Keratinocyte (primary cell): ENCODE results near the gene SOD1. TPM values are rescaled to one million over a fixed set of nuclear protein-coding genes. Genes with fewer than 3 reads are reported as not detected.

Experiments used
- DNase-seq: peaks from one replicate; pipeline ENCODE4 v3.0.0-alpha.2; 2011; ENCODE audit warnings: low read depth, missing footprints, low spot score
- FAIRE-seq: peaks from 2 replicates; lab custom pipeline; 2011; peaks lifted over from hg19 to GRCh38; lab: Jason Lieb, UNC
- H2AFZ ChIP-seq: 2 replicates; pipeline ENCODE4 v1.6.0; 2012; ENCODE audit warnings: low read length, control low read depth, inconsistent platforms; ENCODE audit not compliant: control insufficient read depth
- H3K27ac ChIP-seq: 2 replicates; pipeline ENCODE4 v1.5.1; 2011; ENCODE audit warnings: low read length; ENCODE audit not compliant: control insufficient read depth, insufficient read depth
- H3K27me3 ChIP-seq: 3 replicates; pipeline ENCODE4 v1.6.0; 2011; ENCODE audit warnings: low read length; ENCODE audit not compliant: control insufficient read depth, insufficient read depth; ENCODE audit errors: extremely low read depth
- H3K36me3 ChIP-seq, 2 experiments: 2 replicates in 1 of 2; 3 replicates in 1 of 2; pipeline ENCODE4 v1.5.1; 2011; ENCODE audit warnings: low read length in 2 of 2, mild to moderate bottlenecking in 1 of 2; ENCODE audit not compliant: control insufficient read depth in 2 of 2, insufficient read depth in 2 of 2; ENCODE audit errors: extremely low read depth in 1 of 2
- H3K4me1 ChIP-seq: 3 replicates; pipeline ENCODE4 v1.5.1; 2011; ENCODE audit warnings: low read length; ENCODE audit not compliant: control insufficient read depth, insufficient read depth; ENCODE audit errors: extremely low read depth
- H3K4me2 ChIP-seq: 3 replicates; pipeline ENCODE4 v1.6.0; 2011; ENCODE audit warnings: low read depth, low read length; ENCODE audit not compliant: control insufficient read depth, insufficient read depth; ENCODE audit errors: extremely low read depth
- H3K4me3 ChIP-seq, 3 experiments: fragments of 200-600 bp in 1 of 3; sonication (generic) in 1 of 3; 2 replicates in 2 of 3; 3 replicates in 1 of 3; pipeline ENCODE4 v1.5.1; 2011 to 2016; ENCODE audit warnings: low read length in 3 of 3, mild to moderate bottlenecking in 3 of 3, control low read depth in 2 of 3, inconsistent platforms in 1 of 3, low read depth in 1 of 3, mixed read lengths in 1 of 3, mixed run types in 1 of 3, moderate library complexity in 1 of 3; ENCODE audit not compliant: control insufficient read depth in 2 of 3, insufficient read depth in 2 of 3; ENCODE audit errors: extremely low read depth in 1 of 3
- H3K79me2 ChIP-seq: 2 replicates; pipeline ENCODE4 v1.6.0; 2012; ENCODE audit warnings: low read length; ENCODE audit not compliant: control insufficient read depth, insufficient read depth
- H3K9ac ChIP-seq: 3 replicates; pipeline ENCODE4 v1.6.0; 2011; ENCODE audit warnings: low read length; ENCODE audit not compliant: control insufficient read depth, insufficient read depth; ENCODE audit errors: extremely low read depth
- H3K9me1 ChIP-seq: 3 replicates; pipeline ENCODE4 v1.6.0; 2011; ENCODE audit warnings: low read length; ENCODE audit not compliant: control insufficient read depth, insufficient read depth; ENCODE audit errors: extremely low read depth
- H3K9me3 ChIP-seq: 2 replicates; pipeline ENCODE4 v1.5.1; 2012; ENCODE audit warnings: low read depth, low read length; ENCODE audit not compliant: control insufficient read depth
- H4K20me1 ChIP-seq: 3 replicates; pipeline ENCODE4 v1.6.0; 2011; ENCODE audit warnings: low read length; ENCODE audit not compliant: control insufficient read depth, insufficient read depth; ENCODE audit errors: extremely low read depth
- CTCF ChIP-seq, 3 experiments: IDR thresholded peaks in 1 of 3; conservative IDR thresholded peaks in 1 of 3; optimal IDR thresholded peaks in 1 of 3; 2 replicates in 2 of 3; 3 replicates in 1 of 3; pipeline versions ENCODE3 to v1.5.1; 2011; ENCODE audit warnings: low read length in 3 of 3, mild to moderate bottlenecking in 3 of 3, moderate library complexity in 2 of 3, control low read depth in 1 of 3, inconsistent platforms in 1 of 3; ENCODE audit not compliant: insufficient read depth in 2 of 3; ENCODE audit errors: extremely low read depth in 1 of 3
- EZH2 ChIP-seq: IDR thresholded peaks from one replicate; pipeline ENCODE4 v1.6.1; 2012; ENCODE audit warnings: inconsistent platforms, mild to moderate bottlenecking, low read length, moderate library complexity
- dilution Hi-C: fragments of 300-500 bp; cut with MboI; formaldehyde crosslinking; loops from one replicate; pipeline ENCODE4 v1.7.0; 2020; ENCODE audit warnings: low sequenced_read_pairs; ENCODE audit not compliant: extremely low pct_ligation_motif_present
- polyA plus RNA-seq, 5 experiments: library from polyadenylated mRNA; depleted of rRNA in 3 of 5; stranded (reverse) in 3 of 5; stranded (forward) in 1 of 5; unstranded in 1 of 5; fragments of >200 nt; gene quantifications; 1 replicate in 1 of 5; 2 replicates in 3 of 5; 3 replicates in 1 of 5; pipeline versions ENCODE4 v1.2.1 to v1.2.3, GENCODE V29; 2011 to 2012; ENCODE audit warnings: missing spikeins in 2 of 5, low read depth in 1 of 5, low replicate concordance in 1 of 5

SOD1 gene
- polyA plus RNA-seq, 1 donor (not counting 4 experiments of a cell fraction or from before 2014, with no cell fraction given): 426 TPM

- Histone ChIP-seq H3K4me2 (no peak overlapping the region), H3K9me1 (no peaks in the 10 kb centered on the region), H3K27me3 (no peaks in the 10 kb centered on the region), H3K79me2 (no peaks in the 10 kb centered on the region), H3K4me3 (no peak overlapping the region), H3K4me1 (no peaks in the 10 kb centered on the region), H4K20me1 (no peaks in the 10 kb centered on the region), H3K36me3 (peaks cover 0 to 10% of the 10 kb centered on the region in 2 experiments), H3K9ac (no peak overlapping the region), H3K9me3 (no peaks in the 10 kb centered on the region), H3K27ac (no peak overlapping the region), H2AFZ (no peak overlapping the region)
- TF ChIP-seq CTCF (optimal IDR thresholded peaks at IDR 0.05 in 1 of 3, IDR thresholded peaks at IDR 0.05 in 1 of 3, conservative IDR thresholded peaks at IDR 0.05 in 1 of 3; ENCODE audit: extremely low read depth in 1 of 3, insufficient read depth in 2 of 3, low read length in 3 of 3) (no peak), EZH2 (no peak)
- no peak for DNase-seq
- no peak for FAIRE-seq
- dilution Hi-C loops: no loop called here
Measured at GRCh38 chr21:31677047-31677446, 17.6 kb downstream of the SOD1 start.

GRCh38 chr21:31678478-31678877 lies 19.0 kb downstream of the SOD1 start:
- Histone ChIP-seq H3K9me3 (no peaks in the 10 kb centered on the region), H3K79me2 (no peaks in the 10 kb centered on the region), H3K4me3 (no peak overlapping the region), H3K4me2 (no peak overlapping the region), H3K4me1 (no peaks in the 10 kb centered on the region), H3K9ac (no peak overlapping the region), H2AFZ (no peak overlapping the region), H3K9me1 (no peaks in the 10 kb centered on the region), H3K27ac (no peak overlapping the region), H4K20me1 (no peaks in the 10 kb centered on the region), H3K27me3 (no peaks in the 10 kb centered on the region), H3K36me3 (peaks cover 3 to 16% of the 10 kb centered on the region in 2 experiments)
- no peak for DNase-seq
- dilution Hi-C loops: no loop called here
- no peak for TF ChIP-seq EZH2
- no peak for TF ChIP-seq CTCF (optimal IDR thresholded peaks at IDR 0.05 in 1 of 3, IDR thresholded peaks at IDR 0.05 in 1 of 3, conservative IDR thresholded peaks at IDR 0.05 in 1 of 3; ENCODE audit: extremely low read depth in 1 of 3, insufficient read depth in 2 of 3, low read length in 3 of 3)
- FAIRE-seq: no peak
